IMR-90 (cell line): ENCODE measurements around the gene GPR45. TPM values are rescaled to one million over a fixed set of nuclear protein-coding genes. Genes with fewer than 3 reads are reported as not detected.

Experiments used
- ATAC-seq: fragments of 200-7000 bp; cut with Tn5 transposase; 2 replicates; pipeline ENCODE4 v1.9.1; 2020; ENCODE audit warnings: low read depth, mild to moderate bottlenecking, moderate library complexity
- BruUV-seq: library from RNA; stranded (reverse); fragments of 400-500 nt; replicated peaks from 2 replicates; lab custom pipeline; 2021; lab: Mats Ljungman, UMichigan
- CTCF ChIA-PET: fragments of 300-600 bp; formaldehyde crosslinking; extraction: SDS; loops from one replicate; lab custom pipeline; 2021; ENCODE audit warnings: antibody characterized with exemption; lab: Yijun Ruan, JAX
- POLR2A ChIA-PET: fragments of 300-600 bp; sonication (Branson Sonifier 250); formaldehyde crosslinking; loops from one replicate; lab custom pipeline; 2022; ENCODE audit warnings: antibody characterized with exemption; ENCODE audit not compliant: unreplicated experiment; lab: Charles Lee
- DNase-seq: peaks from one replicate; pipeline ENCODE4 v3.0.0; 2013
- H2AFZ ChIP-seq: replicated peaks from 2 replicates; pipeline ENCODE3; 2013; ENCODE audit warnings: low read length, mild to moderate bottlenecking; ENCODE audit not compliant: poor library complexity
- H2AK5ac ChIP-seq: 2 replicates; pipeline ENCODE4 v1.6.1; 2013; ENCODE audit warnings: low read depth, low read length, inconsistent platforms
- H2AK9ac ChIP-seq: replicated peaks from 2 replicates; pipeline ENCODE3; 2013; ENCODE audit warnings: mild to moderate bottlenecking, low read depth, low read length, moderate library complexity; ENCODE audit not compliant: poor library complexity
- H2BK120ac ChIP-seq: 2 replicates; pipeline ENCODE4 v1.6.1; 2013; ENCODE audit warnings: low read depth, low read length, inconsistent platforms
- H2BK15ac ChIP-seq: 3 replicates; pipeline ENCODE4 v1.6.1; 2013; ENCODE audit warnings: low read depth, low read length, inconsistent platforms
- H2BK20ac ChIP-seq: 2 replicates; pipeline ENCODE4 v1.6.1; 2013; ENCODE audit warnings: low read depth, mild to moderate bottlenecking, inconsistent platforms, low read length, moderate library complexity
- H2BK5ac ChIP-seq: 2 replicates; pipeline ENCODE4 v1.6.1; 2013; ENCODE audit warnings: mild to moderate bottlenecking, low read depth, low read length, inconsistent platforms; ENCODE audit not compliant: poor library complexity, severe bottlenecking
- H3K14ac ChIP-seq: replicated peaks from 2 replicates; pipeline ENCODE4 v1.6.1; 2013; ENCODE audit warnings: low read depth, low read length, inconsistent platforms
- H3K18ac ChIP-seq: 2 replicates; pipeline ENCODE4 v1.6.1; 2013; ENCODE audit warnings: low read depth, low read length, control low read depth
- H3K23ac ChIP-seq: 2 replicates; pipeline ENCODE4 v1.6.1; 2013; ENCODE audit warnings: low read depth, low read length, inconsistent platforms
- H3K27ac ChIP-seq: 2 replicates; pipeline ENCODE4 v1.5.1; 2013; ENCODE audit warnings: mild to moderate bottlenecking, control low read depth, low read length; ENCODE audit not compliant: insufficient read depth
- H3K27me3 ChIP-seq: 2 replicates; pipeline ENCODE4 v1.6.1; 2013; ENCODE audit warnings: low read length; ENCODE audit not compliant: control insufficient read depth, insufficient read depth
- H3K36me3 ChIP-seq: 2 replicates; pipeline ENCODE4 v1.6.1; 2013; ENCODE audit warnings: low read length, mixed read lengths; ENCODE audit not compliant: control insufficient read depth, insufficient read depth
- H3K4ac ChIP-seq: 2 replicates; pipeline ENCODE4 v1.6.1; 2013; ENCODE audit warnings: low read depth, low read length, inconsistent platforms
- H3K4me1 ChIP-seq: 2 replicates; pipeline ENCODE4 v1.6.1; 2013; ENCODE audit warnings: low read length, mixed read lengths; ENCODE audit not compliant: control insufficient read depth, insufficient read depth
- H3K4me2 ChIP-seq: 2 replicates; pipeline ENCODE4 v1.6.1; 2013; ENCODE audit warnings: low read depth, mild to moderate bottlenecking, control low read depth, low read length, moderate library complexity
- H3K4me3 ChIP-seq: 2 replicates; pipeline ENCODE4 v1.5.1; 2013; ENCODE audit warnings: low read depth, mild to moderate bottlenecking, control low read depth, low read length, moderate library complexity; ENCODE audit not compliant: insufficient read depth
- H3K56ac ChIP-seq: 2 replicates; pipeline ENCODE4 v1.6.1; 2013; ENCODE audit warnings: low read length, inconsistent platforms; ENCODE audit not compliant: insufficient read depth; ENCODE audit errors: extremely low read depth
- H3K79me1 ChIP-seq, 2 experiments: 2 replicates each; pipeline ENCODE4 v1.6.1; 2013; ENCODE audit warnings: low read length in 2 of 2, inconsistent platforms in 1 of 2, low read depth in 1 of 2
- H3K9ac ChIP-seq: 2 replicates; pipeline ENCODE4 v1.6.1; 2013; ENCODE audit warnings: low read depth, low read length, control low read depth
- H3K9me1 ChIP-seq: 2 replicates; pipeline ENCODE4 v1.6.1; 2013; ENCODE audit warnings: low read length, inconsistent platforms; ENCODE audit not compliant: insufficient read depth
- H3K9me3 ChIP-seq: 2 replicates; pipeline ENCODE4 v1.6.1; 2013; ENCODE audit warnings: low read length; ENCODE audit not compliant: control insufficient read depth, insufficient read depth
- H4K20me1 ChIP-seq: 2 replicates; pipeline ENCODE4 v1.6.1; 2013; ENCODE audit warnings: low read length, inconsistent platforms; ENCODE audit not compliant: insufficient read depth
- H4K5ac ChIP-seq: 2 replicates; pipeline ENCODE4 v1.6.1; 2013; ENCODE audit warnings: mild to moderate bottlenecking, low read depth, low read length, control low read depth
- H4K8ac ChIP-seq, 2 experiments: 2 replicates each; pipeline ENCODE4 v1.6.1; 2013; ENCODE audit warnings: low read depth in 2 of 2, low read length in 2 of 2, control low read depth in 1 of 2, inconsistent platforms in 1 of 2
- H4K91ac ChIP-seq: 2 replicates; pipeline ENCODE4 v1.6.1; 2013; ENCODE audit warnings: low read depth, low read length, inconsistent platforms; ENCODE audit not compliant: insufficient read depth
- BHLHE40 ChIP-seq: fragments of 150-350 bp; IDR thresholded peaks from 2 replicates; pipeline ENCODE4 v1.6.1; 2016; ENCODE audit warnings: mild to moderate bottlenecking, low read depth, low read length
- CEBPB ChIP-seq: IDR thresholded peaks from 2 replicates; pipeline ENCODE4 v1.6.1; 2012; ENCODE audit warnings: low read depth, low read length, improper control_type of control experiment
- CHD1 ChIP-seq: IDR thresholded peaks from 2 replicates; pipeline ENCODE4 v1.6.1; 2012; ENCODE audit warnings: low read depth, low read length, improper control_type of control experiment
- FOS ChIP-seq: fragments of 150-350 bp; IDR thresholded peaks from 2 replicates; pipeline ENCODE4 v1.6.1; 2016; ENCODE audit warnings: low read depth, low read length
- MAFK ChIP-seq: IDR thresholded peaks from 2 replicates; pipeline ENCODE4 v1.6.1; 2012; ENCODE audit warnings: low read depth, low read length, improper control_type of control experiment
- MAZ ChIP-seq: IDR thresholded peaks from 2 replicates; pipeline ENCODE4 v1.6.1; 2012; ENCODE audit warnings: low read depth, mild to moderate bottlenecking, low read length, improper control_type of control experiment, moderate library complexity, borderline replicate concordance
- MXI1 ChIP-seq: IDR thresholded peaks from 2 replicates; pipeline ENCODE4 v1.6.1; 2012; ENCODE audit warnings: low read depth, mild to moderate bottlenecking, low read length, moderate library complexity, borderline replicate concordance
- NFE2L2 ChIP-seq: fragments of 150-350 bp; IDR thresholded peaks from 2 replicates; pipeline ENCODE4 v1.6.1; 2016; ENCODE audit warnings: low read depth, mild to moderate bottlenecking, low read length
- POLR2A ChIP-seq: IDR thresholded peaks from 2 replicates; pipeline ENCODE4 v1.6.1; 2012; ENCODE audit warnings: mild to moderate bottlenecking, low read depth, low read length
- RAD21 ChIP-seq: IDR thresholded peaks from 2 replicates; pipeline ENCODE4 v1.6.1; 2012; ENCODE audit warnings: low read length, improper control_type of control experiment
- RCOR1 ChIP-seq: IDR thresholded peaks from 2 replicates; pipeline ENCODE4 v1.6.1; 2012; ENCODE audit warnings: mild to moderate bottlenecking, low read length, improper control_type of control experiment; ENCODE audit not compliant: insufficient replicate concordance
- RFX5 ChIP-seq: IDR thresholded peaks from 2 replicates; pipeline ENCODE4 v1.8.0; 2012; ENCODE audit warnings: low read depth, mild to moderate bottlenecking, low read length, moderate library complexity
- SMC3 ChIP-seq: fragments of 150-350 bp; IDR thresholded peaks from 2 replicates; pipeline ENCODE4 v1.6.1; 2016; ENCODE audit warnings: low read depth, mild to moderate bottlenecking, antibody characterized with exemption, low read length, moderate library complexity
- WGBS, 2 experiments: methylation state at CpG; one replicate each; pipeline versions ENCODE4 v1.1.5 to v1.1.7; 2013; ENCODE audit warnings: missing lambda C conversion rate in 2 of 2; ENCODE audit not compliant: insufficient read length in 1 of 2; ENCODE audit errors: extremely low coverage in 2 of 2; 5-methylcytosine and 5-hydroxymethylcytosine counted together
- dilution Hi-C: fragments of 300-500 bp; cut with HindIII; formaldehyde crosslinking; loops from one replicate; pipeline ENCODE4 v1.14.3; 2018; ENCODE audit warnings: low sequenced_read_pairs; ENCODE audit not compliant: unreplicated experiment
- in situ Hi-C: fragments of 300-500 bp; cut with MboI; formaldehyde crosslinking; loops from 3 replicates; pipeline ENCODE4 v1.14.3; 2019; ENCODE audit warnings: low sequenced_read_pairs, inconsistent platforms, mixed read lengths
- intact Hi-C: fragments of 100-400 bp; cut with micrococcal nuclease; formaldehyde crosslinking; loops from 2 replicates; pipeline ENCODE4 v1.10.0; 2022
- polyA plus RNA-seq, 3 experiments: library from polyadenylated mRNA; depleted of rRNA; stranded (reverse); fragments of >200 nt; gene quantifications; 2 replicates each; pipeline ENCODE4 v1.2.3, GENCODE V29; 2012; ENCODE audit warnings: low replicate concordance in 1 of 3
- total RNA-seq: library from RNA; depleted of rRNA; stranded (reverse); fragments of >200 nt; gene quantifications from 2 replicates; pipeline ENCODE4 v1.2.3, GENCODE V29; 2012
- TF ChIP-seq, protein P1 (sequence below): fragments of 150-350 bp; IDR thresholded peaks from 2 replicates; pipeline ENCODE4 v1.6.1; 2016; ENCODE audit warnings: low read depth, mild to moderate bottlenecking, low read length, moderate library complexity, borderline replicate concordance
- TF ChIP-seq, protein P2 (sequence below): conservative IDR thresholded peaks from 2 replicates; pipeline ENCODE4 v1.5.1; 2012; ENCODE audit warnings: mild to moderate bottlenecking, low read depth, low read length, improper control_type of control experiment
- TF ChIP-seq, protein P3 (sequence below): fragments of 150-350 bp; IDR thresholded peaks from 2 replicates; pipeline ENCODE4 v1.6.1; 2017; ENCODE audit warnings: mild to moderate bottlenecking, antibody characterized with exemption, low read length, low read depth

Gene GPR45
- total and polyA plus RNA-seq, 2 of the 4 experiments (the other 2 are of a cell fraction): not detected

DNA sequence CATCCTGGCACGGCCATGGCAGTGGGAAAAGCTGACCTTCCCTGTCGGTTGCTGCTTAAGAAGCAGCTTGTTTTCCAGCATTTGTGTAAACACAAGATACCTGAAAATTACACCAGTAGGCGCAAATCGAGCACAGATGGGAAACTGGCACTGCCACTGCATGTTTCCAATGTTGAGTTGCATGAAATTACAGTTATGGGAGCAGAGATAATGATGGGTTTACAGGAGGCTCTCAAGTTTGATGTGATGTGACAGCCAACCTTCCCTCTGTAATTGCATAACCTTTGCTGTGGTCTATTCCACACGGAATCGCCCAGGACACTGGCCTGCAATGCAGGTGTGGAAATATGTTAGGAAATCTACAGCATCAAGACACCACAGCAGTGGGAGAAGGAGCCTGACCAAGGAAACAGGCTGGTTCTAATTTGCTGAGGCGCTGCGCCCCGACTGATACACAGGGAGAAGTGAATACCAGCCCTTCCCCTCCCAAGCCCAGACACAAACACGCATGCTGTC lies 17.4 kb downstream of the GPR45 start:
- H2BK120ac ChIP-seq: no peak overlapping the region; the same call in 1 of the 2 replicates
- in situ Hi-C loops (no loop called here), intact Hi-C loops (no loop called here), dilution Hi-C loops (no loop called here)
- ATAC-seq: no peak
- H4K20me1 ChIP-seq: no peaks in the 10 kb centered on the region
- TF ChIP-seq, protein P1, sequence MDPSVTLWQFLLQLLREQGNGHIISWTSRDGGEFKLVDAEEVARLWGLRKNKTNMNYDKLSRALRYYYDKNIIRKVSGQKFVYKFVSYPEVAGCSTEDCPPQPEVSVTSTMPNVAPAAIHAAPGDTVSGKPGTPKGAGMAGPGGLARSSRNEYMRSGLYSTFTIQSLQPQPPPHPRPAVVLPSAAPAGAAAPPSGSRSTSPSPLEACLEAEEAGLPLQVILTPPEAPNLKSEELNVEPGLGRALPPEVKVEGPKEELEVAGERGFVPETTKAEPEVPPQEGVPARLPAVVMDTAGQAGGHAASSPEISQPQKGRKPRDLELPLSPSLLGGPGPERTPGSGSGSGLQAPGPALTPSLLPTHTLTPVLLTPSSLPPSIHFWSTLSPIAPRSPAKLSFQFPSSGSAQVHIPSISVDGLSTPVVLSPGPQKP: no peak
- TF ChIP-seq CHD1: no peak
- TF ChIP-seq FOS: no peak
- TF ChIP-seq MXI1: no peak
- no peak for TF ChIP-seq MAZ
- no peak for TF ChIP-seq RFX5
- TF ChIP-seq RCOR1: no peak
- no peak for TF ChIP-seq SMC3
- no peak for TF ChIP-seq POLR2A
- TF ChIP-seq, protein P2, sequence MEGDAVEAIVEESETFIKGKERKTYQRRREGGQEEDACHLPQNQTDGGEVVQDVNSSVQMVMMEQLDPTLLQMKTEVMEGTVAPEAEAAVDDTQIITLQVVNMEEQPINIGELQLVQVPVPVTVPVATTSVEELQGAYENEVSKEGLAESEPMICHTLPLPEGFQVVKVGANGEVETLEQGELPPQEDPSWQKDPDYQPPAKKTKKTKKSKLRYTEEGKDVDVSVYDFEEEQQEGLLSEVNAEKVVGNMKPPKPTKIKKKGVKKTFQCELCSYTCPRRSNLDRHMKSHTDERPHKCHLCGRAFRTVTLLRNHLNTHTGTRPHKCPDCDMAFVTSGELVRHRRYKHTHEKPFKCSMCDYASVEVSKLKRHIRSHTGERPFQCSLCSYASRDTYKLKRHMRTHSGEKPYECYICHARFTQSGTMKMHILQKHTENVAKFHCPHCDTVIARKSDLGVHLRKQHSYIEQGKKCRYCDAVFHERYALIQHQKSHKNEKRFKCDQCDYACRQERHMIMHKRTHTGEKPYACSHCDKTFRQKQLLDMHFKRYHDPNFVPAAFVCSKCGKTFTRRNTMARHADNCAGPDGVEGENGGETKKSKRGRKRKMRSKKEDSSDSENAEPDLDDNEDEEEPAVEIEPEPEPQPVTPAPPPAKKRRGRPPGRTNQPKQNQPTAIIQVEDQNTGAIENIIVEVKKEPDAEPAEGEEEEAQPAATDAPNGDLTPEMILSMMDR: no peak
- no peak for TF ChIP-seq RAD21
- TF ChIP-seq NFE2L2: no peak
- TF ChIP-seq, protein P3, sequence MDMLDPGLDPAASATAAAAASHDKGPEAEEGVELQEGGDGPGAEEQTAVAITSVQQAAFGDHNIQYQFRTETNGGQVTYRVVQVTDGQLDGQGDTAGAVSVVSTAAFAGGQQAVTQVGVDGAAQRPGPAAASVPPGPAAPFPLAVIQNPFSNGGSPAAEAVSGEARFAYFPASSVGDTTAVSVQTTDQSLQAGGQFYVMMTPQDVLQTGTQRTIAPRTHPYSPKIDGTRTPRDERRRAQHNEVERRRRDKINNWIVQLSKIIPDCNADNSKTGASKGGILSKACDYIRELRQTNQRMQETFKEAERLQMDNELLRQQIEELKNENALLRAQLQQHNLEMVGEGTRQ: no peak
- no peak for TF ChIP-seq MAFK
- TF ChIP-seq CEBPB: no peak
- TF ChIP-seq BHLHE40: no peak
- no peak overlapping the region for H3K9ac ChIP-seq
- H3K23ac ChIP-seq: no peak overlapping the region
- no peak for DNase-seq
- 60% methylated on average over 1 of the region's 10 CpGs; no CpG with 5 or more reads in 1 of the 2 experiments for WGBS, 2 experiments
- H2BK15ac ChIP-seq: no peak overlapping the region
- H3K56ac ChIP-seq: no peak overlapping the region
- H4K91ac ChIP-seq: no peak overlapping the region
- no peak overlapping the region for H4K8ac ChIP-seq
- peaks cover 6% of the 10 kb centered on the region for H3K9me1 ChIP-seq
- H2AK9ac ChIP-seq: no peak overlapping the region
- H4K5ac ChIP-seq: no peak overlapping the region
- no peak overlapping the region for H2AFZ ChIP-seq
- H3K4me3 ChIP-seq: no peak overlapping the region
- no peak overlapping the region for H3K4me2 ChIP-seq
- POLR2A ChIA-PET: no interaction called here
- 0 out of 2 replicates have a peak overlapping the region, but pooled peaks have one; percentile 15 for H2AK5ac ChIP-seq
- no peak overlapping the region; the same call in 1 of the 2 replicates for H2BK20ac ChIP-seq
- H3K27ac ChIP-seq: no peak overlapping the region
- H3K9me3 ChIP-seq: no peaks in the 10 kb centered on the region
- CTCF ChIA-PET: interaction anchor here (0.5 kb wide), 1 partner anchor 30 kb away, joined by 3 read pairs; no protein-coding TSS in a partner anchor
- H3K14ac ChIP-seq: no peak overlapping the region; the same call in 1 of the 2 replicates
- no peaks in the 10 kb centered on the region for H3K36me3 ChIP-seq
- peaks cover 3% of the 10 kb centered on the region; the same call in 1 of the 2 replicates for H3K4me1 ChIP-seq
- no peak overlapping the region; the same call in 1 of the 2 replicates for H3K4ac ChIP-seq
- BruUV-seq: no TSS peak
- no peaks in the 10 kb centered on the region; the same call in 1 of the 2 replicates for H3K27me3 ChIP-seq
- H3K79me1 ChIP-seq: no peaks in the 10 kb centered on the region
- no peak overlapping the region for H2BK5ac ChIP-seq
- no peak overlapping the region for H3K18ac ChIP-seq
